Epithelial cell of esophagus (primary cell): ENCODE measurements around the gene TPT1.

Experiments
- DNase-seq: peaks from one replicate; pipeline ENCODE4 v3.0.0; 2010; ENCODE audit warnings: low read depth
- H3K4me3 ChIP-seq: 2 replicates; pipeline ENCODE4 v1.5.1; 2011; ENCODE audit warnings: mild to moderate bottlenecking, low read length, control low read depth
- CTCF ChIP-seq: IDR thresholded peaks from 2 replicates; pipeline ENCODE4 v1.5.1; 2011; ENCODE audit warnings: low read depth, mild to moderate bottlenecking, low read length, control low read depth, inconsistent platforms; ENCODE audit not compliant: insufficient read depth; ENCODE audit errors: missing control alignments

Gene TPT1

GRCh38 chr13:45370922-45371406 lies 30.0 kb upstream of the TPT1 start:
- peak; percentile 59 for DNase-seq
- TF ChIP-seq CTCF, result peak; percentile 89
- H3K4me3 ChIP-seq, result no peak overlapping the region

GRCh38 chr13:45369116-45369515 lies 28.1 kb upstream of the TPT1 start:
- no peak for TF ChIP-seq CTCF
- no peak overlapping the region for H3K4me3 ChIP-seq
- no peak for DNase-seq

GRCh38 chr13:45368571-45368970 lies 27.6 kb upstream of the TPT1 start:
- no peak for TF ChIP-seq CTCF
- no peak overlapping the region for H3K4me3 ChIP-seq
- peak; percentile 70 for DNase-seq

GRCh38 chr13:45368005-45368404 lies 27.0 kb upstream of the TPT1 start:
- TF ChIP-seq CTCF, result no peak
- DNase-seq, result peak; percentile 36
- H3K4me3 ChIP-seq, result no peak overlapping the region

- H3K4me3 ChIP-seq, result no peak overlapping the region
- no peak for TF ChIP-seq CTCF
- peak; percentile 100 for DNase-seq
Measured at GRCh38 chr13:45367358-45367757, 26.4 kb upstream of the TPT1 start.

GRCh38 chr13:45365558-45365885 lies 24.5 kb upstream of the TPT1 start:
- TF ChIP-seq CTCF, result no peak
- H3K4me3 ChIP-seq, result no peak overlapping the region
- peak; percentile 84 for DNase-seq

- no peak overlapping the region for H3K4me3 ChIP-seq
- peak; percentile 69 for DNase-seq
- no peak for TF ChIP-seq CTCF
Measured at GRCh38 chr13:45364876-45365557, 24.0 kb upstream of the TPT1 start.
